Kidney epithelial cell (primary cell): ENCODE results near the gene NLN. TPM values are rescaled to one million over a fixed set of nuclear protein-coding genes. Genes with fewer than 3 reads are reported as not detected.
"Not testable (repeated sequence)": the region's sequence is repeated elsewhere in the genome, so short reads cannot be mapped to it uniquely, and the experiment has no call there.

Experiments
- DNase-seq: peaks from one replicate; pipeline ENCODE4 v3.0.0-alpha.2; 2010; ENCODE audit warnings: low read depth
- H3K27me3 ChIP-seq: 2 replicates; pipeline ENCODE4 v1.6.0; 2011; ENCODE audit warnings: low read length; ENCODE audit not compliant: control insufficient read depth, insufficient read depth
- H3K36me3 ChIP-seq: 2 replicates; pipeline ENCODE4 v1.5.1; 2011; ENCODE audit warnings: low read length; ENCODE audit not compliant: control insufficient read depth, insufficient read depth
- H3K4me3 ChIP-seq: 2 replicates; pipeline ENCODE4 v1.5.1; 2011; ENCODE audit warnings: low read depth, mild to moderate bottlenecking, control low read depth, low read length
- total RNA-seq: library from RNA; depleted of rRNA; stranded (reverse); fragments of >200 nt; gene quantifications from 2 replicates; pipeline ENCODE4 v1.2.3, GENCODE V29; 2015
- TF ChIP-seq, protein P1 (sequence below): IDR thresholded peaks from 2 replicates; pipeline ENCODE4 v1.5.1; 2011; ENCODE audit warnings: mild to moderate bottlenecking, moderate library complexity, low read length, control low read depth, inconsistent platforms; ENCODE audit not compliant: insufficient read depth, poor library complexity, severe bottlenecking

Gene NLN
- total RNA-seq, result 31.0 and 35.2 TPM in 2 replicates

DNA sequence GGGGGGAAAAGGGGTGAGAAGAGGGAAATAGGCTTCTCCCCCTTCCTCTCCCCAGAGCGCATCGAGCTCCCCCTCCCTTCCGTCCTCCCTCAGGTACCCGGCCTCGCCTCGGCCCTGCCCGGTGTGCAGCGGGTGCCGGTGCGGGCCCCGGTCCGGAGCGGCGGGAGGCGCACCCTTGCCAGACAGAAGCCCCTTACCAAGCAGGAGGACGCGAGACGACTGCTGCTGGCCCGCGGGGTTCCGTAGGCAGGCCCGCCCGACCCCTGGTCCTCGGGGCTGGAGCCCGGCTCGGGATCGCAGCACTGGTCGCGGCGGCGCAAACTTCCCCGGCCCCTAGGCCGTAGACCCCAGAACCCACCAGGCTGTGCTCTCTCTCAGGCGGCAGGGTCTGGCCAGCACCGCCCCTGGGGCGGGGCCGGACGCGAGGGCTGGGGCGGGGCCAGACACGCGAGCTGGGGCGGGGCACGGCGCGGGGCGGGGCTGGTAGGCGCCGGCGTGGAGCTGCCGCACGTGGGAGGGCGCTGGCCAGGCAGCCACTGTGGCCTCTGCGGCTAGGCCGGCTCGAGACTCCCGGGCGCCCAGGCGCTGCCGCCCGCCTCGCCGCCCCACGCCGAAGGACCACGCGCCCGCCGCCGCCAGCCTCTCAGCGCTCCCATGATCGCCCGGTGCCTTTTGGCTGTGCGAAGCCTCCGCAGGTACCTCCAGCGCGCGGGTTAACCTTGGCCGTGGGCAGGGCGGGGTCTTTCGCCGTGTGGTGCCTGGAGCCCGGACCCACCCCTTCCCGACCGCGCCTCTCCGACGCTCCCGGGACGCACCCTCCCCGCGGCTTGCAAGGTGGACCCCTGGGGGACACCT, at the start of gene NLN, which contains the start of gene SGTB:
NLN (plus strand) TSS at position 486 of the 855 bp plus-strand sequence; CDS start at position 655, 169 bp downstream.
SGTB (minus strand) TSS at position 390 of the 855 bp plus-strand sequence. CDS start 1,302 bp downstream, outside the sequence.
- no peaks in the 10 kb centered on the region for H3K36me3 ChIP-seq
- DNase-seq, result no peak
- H3K4me3 ChIP-seq, result peak within 1 kb of the TSS; percentile 77
- no peaks in the 10 kb centered on the region for H3K27me3 ChIP-seq
- TF ChIP-seq, protein P1, sequence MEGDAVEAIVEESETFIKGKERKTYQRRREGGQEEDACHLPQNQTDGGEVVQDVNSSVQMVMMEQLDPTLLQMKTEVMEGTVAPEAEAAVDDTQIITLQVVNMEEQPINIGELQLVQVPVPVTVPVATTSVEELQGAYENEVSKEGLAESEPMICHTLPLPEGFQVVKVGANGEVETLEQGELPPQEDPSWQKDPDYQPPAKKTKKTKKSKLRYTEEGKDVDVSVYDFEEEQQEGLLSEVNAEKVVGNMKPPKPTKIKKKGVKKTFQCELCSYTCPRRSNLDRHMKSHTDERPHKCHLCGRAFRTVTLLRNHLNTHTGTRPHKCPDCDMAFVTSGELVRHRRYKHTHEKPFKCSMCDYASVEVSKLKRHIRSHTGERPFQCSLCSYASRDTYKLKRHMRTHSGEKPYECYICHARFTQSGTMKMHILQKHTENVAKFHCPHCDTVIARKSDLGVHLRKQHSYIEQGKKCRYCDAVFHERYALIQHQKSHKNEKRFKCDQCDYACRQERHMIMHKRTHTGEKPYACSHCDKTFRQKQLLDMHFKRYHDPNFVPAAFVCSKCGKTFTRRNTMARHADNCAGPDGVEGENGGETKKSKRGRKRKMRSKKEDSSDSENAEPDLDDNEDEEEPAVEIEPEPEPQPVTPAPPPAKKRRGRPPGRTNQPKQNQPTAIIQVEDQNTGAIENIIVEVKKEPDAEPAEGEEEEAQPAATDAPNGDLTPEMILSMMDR, result no peak

DNA sequence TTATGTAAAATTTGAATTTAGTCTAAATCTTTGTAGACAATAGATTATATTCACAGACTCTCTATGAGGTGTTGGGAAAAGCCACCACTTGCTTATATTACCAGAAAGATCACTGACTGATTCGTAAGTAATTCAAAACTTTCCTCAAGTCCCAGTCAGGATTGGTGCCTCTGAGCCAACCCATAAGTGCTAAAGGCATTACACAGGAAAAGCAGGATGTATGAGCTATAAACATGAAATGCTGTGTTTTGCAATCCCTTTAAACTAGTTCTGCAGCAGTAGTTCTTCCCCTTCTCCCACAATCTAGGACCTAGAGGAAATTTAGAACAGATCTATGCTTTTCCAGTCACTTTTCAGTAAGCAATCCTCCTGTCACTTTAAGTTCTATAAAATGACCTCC, 49.2 kb upstream of the NLN start:
- DNase-seq, result no peak
- H3K36me3 ChIP-seq, result no peaks in the 10 kb centered on the region
- TF ChIP-seq, protein P1, result no peak
- H3K27me3 ChIP-seq, result no peaks in the 10 kb centered on the region
- no peak overlapping the region for H3K4me3 ChIP-seq

DNA sequence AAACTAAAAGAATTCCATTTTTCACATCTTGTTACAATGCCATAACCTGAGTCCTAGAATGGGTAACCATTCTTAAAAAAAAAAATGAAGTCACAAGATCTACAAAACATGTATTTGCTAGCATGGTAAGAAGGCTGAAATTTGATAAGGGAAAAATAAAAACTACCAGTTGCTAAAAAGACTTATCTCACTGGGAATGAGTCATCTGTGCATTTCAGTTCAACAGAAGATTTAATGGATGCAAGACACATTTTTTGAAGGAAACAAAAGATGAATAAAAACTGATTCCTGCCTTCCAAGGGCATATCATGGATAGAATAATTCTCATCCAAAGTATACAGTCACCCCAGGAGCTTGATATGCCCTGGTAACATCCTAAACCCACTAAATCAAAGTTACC, 47.3 kb upstream of the NLN start:
- Histone ChIP-seq H3K4me3 (no peak overlapping the region), H3K27me3 (no peaks in the 10 kb centered on the region), H3K36me3 (no peaks in the 10 kb centered on the region)
- TF ChIP-seq, protein P1, result no peak
- DNase-seq, result no peak

DNA sequence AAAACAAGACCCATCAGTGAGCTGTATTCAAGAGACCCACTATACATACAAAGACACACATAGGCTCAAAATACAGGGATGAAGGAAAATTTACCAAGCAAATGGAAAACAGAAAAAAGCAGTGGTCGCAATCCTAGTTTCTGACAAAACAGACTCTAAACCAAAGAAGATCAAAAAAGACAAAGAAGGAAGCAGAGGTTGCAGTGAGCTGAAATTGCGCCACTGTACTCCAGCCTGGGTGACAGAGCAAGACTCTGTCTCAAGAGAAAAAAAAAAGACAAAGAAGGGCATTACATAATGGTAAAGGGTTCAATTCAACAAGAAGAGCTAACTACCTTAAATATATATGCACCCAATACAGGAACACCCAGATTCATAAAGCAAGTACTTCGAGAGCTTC, 45.9 kb upstream of the NLN start:
- DNase-seq, H3K36me3 ChIP-seq, H3K27me3 ChIP-seq, H3K4me3 ChIP-seq: not testable (repeated sequence)

DNA sequence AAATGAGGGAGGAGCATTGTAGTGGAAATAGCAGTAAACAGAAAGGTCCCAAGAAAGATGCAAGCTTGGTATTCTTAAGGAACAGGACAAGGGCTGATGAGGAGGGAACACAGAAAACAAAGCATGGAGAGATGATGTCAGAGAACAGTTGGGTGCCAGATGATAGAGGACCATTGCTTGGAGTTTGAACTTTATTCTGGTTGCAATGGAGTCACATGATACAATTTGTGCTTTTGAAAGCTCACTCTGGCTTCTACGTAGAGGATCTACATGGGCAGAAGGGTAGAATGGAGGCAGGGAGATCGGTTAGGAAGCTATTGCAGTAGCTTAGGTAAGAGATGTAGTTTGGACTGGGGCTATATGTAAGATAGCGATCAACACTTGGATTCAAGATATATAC, 39.9 kb upstream of the NLN start:
- Histone ChIP-seq H3K4me3 (no peak overlapping the region), H3K36me3 (no peaks in the 10 kb centered on the region), H3K27me3 (no peaks in the 10 kb centered on the region)
- DNase-seq, result no peak
- TF ChIP-seq, protein P1, result no peak

DNA sequence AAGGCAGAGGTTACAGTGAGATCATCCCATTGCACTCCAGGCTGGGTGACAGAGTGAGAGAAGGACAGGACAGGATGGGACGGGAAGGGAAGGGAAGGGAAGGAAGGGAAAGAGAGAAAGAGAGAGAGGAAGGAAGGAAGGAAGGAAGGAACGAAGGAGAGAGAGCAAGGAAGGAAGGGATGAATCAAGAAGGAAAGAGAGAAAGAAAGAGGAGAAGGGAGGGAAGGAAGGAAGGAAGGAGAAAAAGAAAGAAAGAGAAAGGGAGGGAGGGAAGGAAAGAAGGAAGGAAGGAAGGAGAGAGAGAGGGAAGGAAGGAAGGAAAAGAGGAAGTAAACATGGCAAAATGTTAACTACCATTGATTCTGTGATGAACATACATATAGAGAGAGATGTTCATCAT, 28.9 kb upstream of the NLN start:
- Histone ChIP-seq H3K27me3 (no peaks in the 10 kb centered on the region), H3K4me3 (no peak overlapping the region), H3K36me3 (no peaks in the 10 kb centered on the region)
- TF ChIP-seq, protein P1, result no peak
- no peak for DNase-seq
